ENCODE measurements around the gene DNAJB8. TPM values are rescaled to one million over a fixed set of nuclear protein-coding genes. Genes with fewer than 3 reads are reported as not detected.

DNAJB8 gene
- total and polyA plus RNA-seq, 3 experiments from 2014 or later: not detected

DNA sequence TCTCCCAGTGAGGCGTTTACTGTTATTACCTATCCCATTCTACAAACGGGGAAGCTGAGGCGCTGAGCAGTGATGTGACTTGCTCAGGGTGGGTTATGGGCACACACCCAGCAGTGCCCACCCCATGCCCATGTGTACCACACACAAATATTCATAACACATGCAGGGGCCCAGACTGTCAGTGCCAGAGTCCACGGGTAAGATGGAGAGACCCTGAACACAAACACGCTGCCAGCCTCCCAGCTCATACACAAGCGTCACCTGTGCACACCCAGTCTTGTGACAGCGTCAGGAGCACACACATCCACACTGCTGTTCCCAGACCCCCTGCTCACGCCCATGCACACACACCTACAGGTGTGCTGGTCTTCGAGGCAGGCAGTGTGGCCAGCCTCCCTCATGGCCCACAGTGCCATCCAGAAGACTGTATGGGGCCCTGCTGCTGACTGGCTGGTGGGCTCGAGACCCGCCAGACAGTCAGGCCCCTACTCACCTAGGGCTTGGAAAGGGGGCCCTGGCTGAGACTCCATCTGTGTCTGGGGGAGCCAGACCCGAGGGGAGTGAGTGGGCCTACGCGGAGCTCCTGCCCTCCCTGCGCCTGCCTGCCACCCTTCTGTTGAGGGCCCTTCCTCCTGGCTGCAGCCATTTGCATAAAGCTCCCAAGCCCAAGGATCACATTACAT, 39.4 kb downstream of the DNAJB8 start:
- H3K9me3 Mint-ChIP-seq: no peaks in the 10 kb centered on the region
- no peak overlapping the region for H3K4me3 ChIP-seq (ENCODE audit: low read length)
- peaks cover 22 to 38% of the 10 kb centered on the region in 2 donors for H3K27me3 Mint-ChIP-seq
- peak overlapping the region in 2 of 7 donors; percentile 34 to 46 for H3K4me3 Mint-ChIP-seq
- POLR2A ChIA-PET: no interaction called here
- H3K36me3 ChIP-seq (ENCODE audit: insufficient read depth, low read length): no peaks in the 10 kb centered on the region
- H3K9me3 ChIP-seq (ENCODE audit: low read length): no peaks in the 10 kb centered on the region
- peaks cover 3 to 8% (median 8%) of the 10 kb centered on the region in 3 donors for H3K4me1 Mint-ChIP-seq
- no peaks in the 10 kb centered on the region for H3K4me1 ChIP-seq (ENCODE audit: insufficient read depth, low read length)
- H3K27ac ChIP-seq (ENCODE audit: low read depth, low read length): no peak overlapping the region
- no peak overlapping the region for H3K27ac Mint-ChIP-seq
- CTCF ChIA-PET: interaction anchor here (0.6 to 5.1 kb wide), 7 partner anchors 11 to 180 kb away, joined by 3 to 51 read pairs (median 4); no protein-coding TSS in a partner anchor
- H3K36me3 Mint-ChIP-seq: no peaks in the 10 kb centered on the region
- H3K27me3 ChIP-seq (ENCODE audit: insufficient read depth, low read length, poor library complexity, severe bottlenecking): peaks cover 4% of the 10 kb centered on the region
- no peak for DNase-seq

GRCh38 chr3:128426128-128426921, 40.4 kb downstream of the DNAJB8 start:
- Mint-ChIP-seq H3K27me3 (peaks cover 12 to 28% of the 10 kb centered on the region in 2 donors), H3K9me3 (no peaks in the 10 kb centered on the region), H3K36me3 (no peaks in the 10 kb centered on the region), H3K4me1 (no peaks in the 10 kb centered on the region), H3K27ac (no peak overlapping the region), H3K4me3 (no peak overlapping the region)
- DNase-seq: peak; percentile 23 to 62 (median 45)
- Histone ChIP-seq H3K4me1 (ENCODE audit: insufficient read depth, low read length) (no peaks in the 10 kb centered on the region), H3K36me3 (ENCODE audit: insufficient read depth, low read length) (no peaks in the 10 kb centered on the region), H3K27me3 (ENCODE audit: insufficient read depth, low read length, poor library complexity, severe bottlenecking) (no peaks in the 10 kb centered on the region), H3K4me3 (ENCODE audit: low read length) (no peak overlapping the region), H3K9me3 (ENCODE audit: low read length) (no peaks in the 10 kb centered on the region), H3K27ac (ENCODE audit: low read depth, low read length) (no peak overlapping the region)
- ChIA-PET CTCF (interaction anchor here (0.6 to 5.1 kb wide), 11 partner anchors 9 to 329 kb away, joined by 3 to 51 read pairs (median 4); no protein-coding TSS in a partner anchor), POLR2A (no interaction called here)

- Histone ChIP-seq H3K27ac (ENCODE audit: low read depth, low read length) (no peak overlapping the region), H3K4me1 (ENCODE audit: insufficient read depth, low read length) (no peaks in the 10 kb centered on the region), H3K4me3 (ENCODE audit: low read length) (no peak overlapping the region), H3K36me3 (ENCODE audit: insufficient read depth, low read length) (no peaks in the 10 kb centered on the region), H3K27me3 (ENCODE audit: insufficient read depth, low read length, poor library complexity, severe bottlenecking) (no peaks in the 10 kb centered on the region), H3K9me3 (ENCODE audit: low read length) (no peaks in the 10 kb centered on the region)
- Mint-ChIP-seq H3K4me3 (peak overlapping the region in 1 of 7 donors; percentile 12), H3K27ac (no peak overlapping the region), H3K4me1 (no peaks in the 10 kb centered on the region), H3K9me3 (no peaks in the 10 kb centered on the region), H3K27me3 (peaks cover 7 to 22% of the 10 kb centered on the region in 2 donors), H3K36me3 (no peaks in the 10 kb centered on the region)
- no peak for DNase-seq
- CTCF ChIA-PET: interaction anchor here (0.7 to 5.1 kb wide), 7 partner anchors 10 to 329 kb away, joined by 3 to 51 read pairs (median 4); no protein-coding TSS in a partner anchor
- POLR2A ChIA-PET: no interaction called here
Observed at GRCh38 chr3:128425846-128426127, 40.9 kb downstream of the DNAJB8 start.

GRCh38 chr3:128425142-128425845, 41.4 kb downstream of the DNAJB8 start:
- H3K4me1 Mint-ChIP-seq: no peaks in the 10 kb centered on the region
- Histone ChIP-seq H3K27me3 (ENCODE audit: insufficient read depth, low read length, poor library complexity, severe bottlenecking) (no peaks in the 10 kb centered on the region), H3K4me1 (ENCODE audit: insufficient read depth, low read length) (no peaks in the 10 kb centered on the region), H3K36me3 (ENCODE audit: insufficient read depth, low read length) (no peaks in the 10 kb centered on the region), H3K27ac (ENCODE audit: low read depth, low read length) (peak overlapping the region; percentile 20), H3K4me3 (ENCODE audit: low read length) (no peak overlapping the region), H3K9me3 (ENCODE audit: low read length) (no peaks in the 10 kb centered on the region)
- no peak overlapping the region for H3K27ac Mint-ChIP-seq
- no peaks in the 10 kb centered on the region for H3K36me3 Mint-ChIP-seq
- ChIA-PET POLR2A (no interaction called here), CTCF (interaction anchor here (0.7 to 5.1 kb wide), 8 partner anchors 10 to 328 kb away, joined by 3 to 51 read pairs (median 4); no protein-coding TSS in a partner anchor)
- DNase-seq: no peak
- peaks cover 7 to 18% of the 10 kb centered on the region in 2 donors for H3K27me3 Mint-ChIP-seq
- peak overlapping the region in 1 of 7 donors; percentile 12 for H3K4me3 Mint-ChIP-seq
- no peaks in the 10 kb centered on the region for H3K9me3 Mint-ChIP-seq

- Histone ChIP-seq H3K4me3 (ENCODE audit: low read length) (no peak overlapping the region), H3K27ac (ENCODE audit: low read depth, low read length) (peak overlapping the region; percentile 20), H3K36me3 (ENCODE audit: insufficient read depth, low read length) (no peaks in the 10 kb centered on the region), H3K9me3 (ENCODE audit: low read length) (no peaks in the 10 kb centered on the region), H3K27me3 (ENCODE audit: insufficient read depth, low read length, poor library complexity, severe bottlenecking) (no peaks in the 10 kb centered on the region), H3K4me1 (ENCODE audit: insufficient read depth, low read length) (no peaks in the 10 kb centered on the region)
- Mint-ChIP-seq H3K27me3 (peaks cover 6 to 12% of the 10 kb centered on the region in 2 donors), H3K9me3 (no peaks in the 10 kb centered on the region), H3K27ac (no peak overlapping the region), H3K4me3 (peak overlapping the region in 1 of 7 donors; percentile 59), H3K4me1 (no peaks in the 10 kb centered on the region), H3K36me3 (no peaks in the 10 kb centered on the region)
- DNase-seq: no peak
- CTCF ChIA-PET: interaction anchor here (1.0 to 5.1 kb wide), 2 partner anchors 75 to 183 kb away, joined by 4 to 51 read pairs; no protein-coding TSS in a partner anchor
- POLR2A ChIA-PET: no interaction called here
Observed at GRCh38 chr3:128424508-128425069, 42.1 kb downstream of the DNAJB8 start.

DNA sequence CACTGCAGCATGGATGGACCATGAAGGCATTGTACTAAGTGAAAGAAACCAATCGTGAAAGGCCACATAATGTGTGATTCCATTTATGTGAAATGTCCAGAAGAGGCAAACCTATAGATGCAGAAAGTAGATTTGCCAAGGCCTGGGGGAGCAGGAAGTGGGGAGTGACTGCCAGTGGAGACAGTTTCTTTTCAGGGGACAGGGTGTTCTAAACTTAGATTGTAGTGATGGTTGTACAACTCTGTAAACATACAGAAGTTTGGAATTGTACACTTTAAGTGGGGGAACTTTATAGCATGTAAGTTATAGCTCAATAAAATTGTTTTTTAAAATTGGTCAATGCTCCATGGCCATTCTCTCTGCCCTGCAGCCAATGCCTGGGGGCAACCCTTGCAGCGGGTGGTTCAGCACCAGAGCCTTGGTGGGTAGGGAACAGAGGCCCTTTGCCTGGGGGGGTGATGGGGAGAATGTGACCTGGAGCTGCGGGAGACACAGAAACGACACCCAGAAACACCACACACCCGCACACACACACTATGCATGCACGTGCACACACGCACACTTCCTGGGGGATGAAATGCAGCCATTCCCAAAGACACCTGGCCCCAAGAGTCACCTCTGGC, 43.1 kb downstream of the DNAJB8 start:
- ChIA-PET CTCF (interaction anchor here (1.0 kb wide), 1 partner anchor 185 kb away, joined by 3 read pairs; no protein-coding TSS in a partner anchor), POLR2A (no interaction called here)
- no peaks in the 10 kb centered on the region for H3K9me3 ChIP-seq (ENCODE audit: low read length)
- H3K9me3 Mint-ChIP-seq: no peaks in the 10 kb centered on the region
- no peaks in the 10 kb centered on the region for H3K36me3 Mint-ChIP-seq
- H3K4me1 ChIP-seq (ENCODE audit: insufficient read depth, low read length): no peaks in the 10 kb centered on the region
- H3K27ac ChIP-seq (ENCODE audit: low read depth, low read length): no peak overlapping the region
- no peak overlapping the region for H3K4me3 Mint-ChIP-seq
- DNase-seq: no peak
- H3K4me3 ChIP-seq (ENCODE audit: low read length): no peak overlapping the region
- H3K36me3 ChIP-seq (ENCODE audit: insufficient read depth, low read length): no peaks in the 10 kb centered on the region
- peaks cover 4 to 11% of the 10 kb centered on the region in 2 donors for H3K27me3 Mint-ChIP-seq
- H3K4me1 Mint-ChIP-seq: no peaks in the 10 kb centered on the region
- no peaks in the 10 kb centered on the region for H3K27me3 ChIP-seq (ENCODE audit: insufficient read depth, low read length, poor library complexity, severe bottlenecking)
- peak overlapping the region in 1 of 8 donors; percentile 8 for H3K27ac Mint-ChIP-seq

- Histone ChIP-seq H3K4me3 (ENCODE audit: low read length) (no peak overlapping the region), H3K27ac (ENCODE audit: low read depth, low read length) (no peak overlapping the region), H3K9me3 (ENCODE audit: low read length) (no peaks in the 10 kb centered on the region), H3K27me3 (ENCODE audit: insufficient read depth, low read length, poor library complexity, severe bottlenecking) (no peaks in the 10 kb centered on the region), H3K36me3 (ENCODE audit: insufficient read depth, low read length) (no peaks in the 10 kb centered on the region), H3K4me1 (ENCODE audit: insufficient read depth, low read length) (no peaks in the 10 kb centered on the region)
- Mint-ChIP-seq H3K27me3 (peaks cover 0 to 7% of the 10 kb centered on the region in 2 donors), H3K4me1 (no peaks in the 10 kb centered on the region), H3K27ac (no peak overlapping the region), H3K36me3 (no peaks in the 10 kb centered on the region), H3K9me3 (no peaks in the 10 kb centered on the region), H3K4me3 (no peak overlapping the region)
- DNase-seq: no peak
- POLR2A ChIA-PET: no interaction called here
- CTCF ChIA-PET: interaction anchor here (1.0 to 1.2 kb wide), 2 partner anchors 185 to 192 kb away, joined by 3 read pairs; no protein-coding TSS in a partner anchor
Observed at GRCh38 chr3:128422762-128423524, 43.7 kb downstream of the DNAJB8 start.

Data from CD8-positive, alpha-beta memory T cell (primary cell).